Right lobe of liver (tissue), 4 donors: Measurements from ENCODE around the gene DLX1.

ENCODE experiments used
- POLR2A ChIP-seq: fragments of 450-650 bp; IDR thresholded peaks from one replicate; pipeline ENCODE4 v1.6.1; 2017; ENCODE audit warnings: antibody characterized with exemption, mild to moderate bottlenecking
- TF ChIP-seq, protein P1 (sequence below), 4 donors: fragments of 200-600 bp in 3 of 4; fragments of 450-650 bp in 1 of 4; IDR thresholded peaks; one replicate each; pipeline versions ENCODE4 v1.5.1 to v1.8.0; 2016 to 2022; ENCODE audit warnings: antibody characterized with exemption in 4 of 4, mild to moderate bottlenecking in 2 of 4
- donor health status: DM: no; HTN: no; CAD: no.
- donor health status: DM: no; HTN: no; CAD: no.
- donor health status: DM: no; HTN: yes; CAD: no.

- TF ChIP-seq, protein P1, sequence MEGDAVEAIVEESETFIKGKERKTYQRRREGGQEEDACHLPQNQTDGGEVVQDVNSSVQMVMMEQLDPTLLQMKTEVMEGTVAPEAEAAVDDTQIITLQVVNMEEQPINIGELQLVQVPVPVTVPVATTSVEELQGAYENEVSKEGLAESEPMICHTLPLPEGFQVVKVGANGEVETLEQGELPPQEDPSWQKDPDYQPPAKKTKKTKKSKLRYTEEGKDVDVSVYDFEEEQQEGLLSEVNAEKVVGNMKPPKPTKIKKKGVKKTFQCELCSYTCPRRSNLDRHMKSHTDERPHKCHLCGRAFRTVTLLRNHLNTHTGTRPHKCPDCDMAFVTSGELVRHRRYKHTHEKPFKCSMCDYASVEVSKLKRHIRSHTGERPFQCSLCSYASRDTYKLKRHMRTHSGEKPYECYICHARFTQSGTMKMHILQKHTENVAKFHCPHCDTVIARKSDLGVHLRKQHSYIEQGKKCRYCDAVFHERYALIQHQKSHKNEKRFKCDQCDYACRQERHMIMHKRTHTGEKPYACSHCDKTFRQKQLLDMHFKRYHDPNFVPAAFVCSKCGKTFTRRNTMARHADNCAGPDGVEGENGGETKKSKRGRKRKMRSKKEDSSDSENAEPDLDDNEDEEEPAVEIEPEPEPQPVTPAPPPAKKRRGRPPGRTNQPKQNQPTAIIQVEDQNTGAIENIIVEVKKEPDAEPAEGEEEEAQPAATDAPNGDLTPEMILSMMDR (IDR thresholded peaks at IDR 0.05), result peak in 2 of 4 donors; percentile 13 to 21
- no peak for TF ChIP-seq POLR2A
These were observed 28.3 kb downstream of the DLX1 start for GRCh38 chr2:172113617-172114016.
